Measurements from ENCODE around the gene FAR2. TPM values are rescaled to one million over a fixed set of nuclear protein-coding genes. Genes with fewer than 3 reads are reported as not detected.

Gene FAR2
- total and polyA plus RNA-seq, 2 donors (not counting 3 experiments of a cell fraction or from before 2014, with no cell fraction given), result 32.3 to 61.7 TPM

- Histone ChIP-seq H3K27ac (ENCODE audit: insufficient read depth, low read depth, low read length) (no peak overlapping the region), H2AFZ (ENCODE audit: low read depth, low read length) (no peak overlapping the region), H3K79me2 (ENCODE audit: control insufficient read depth, insufficient read depth, low read length) (peaks cover 3% of the 10 kb centered on the region), H3K36me3 (ENCODE audit: control insufficient read depth in 2 of 2, extremely low read depth in 1 of 2, insufficient read depth in 2 of 2, low read length in 2 of 2) (no peaks in the 10 kb centered on the region), H4K20me1 (replicated peaks; ENCODE audit: control insufficient read depth, extremely low read depth, insufficient read depth, low read length) (no peaks in the 10 kb centered on the region), H3K4me1 (ENCODE audit: control insufficient read depth, extremely low read depth, insufficient read depth, low read length) (no peaks in the 10 kb centered on the region), H3K27me3 (ENCODE audit: control insufficient read depth in 2 of 2, insufficient read depth in 2 of 2, low read length in 2 of 2) (no peaks in the 10 kb centered on the region), H3K9ac (replicated peaks; ENCODE audit: extremely low read depth, insufficient read depth, low read length) (no peak overlapping the region), H3K9me3 (replicated peaks; ENCODE audit: control insufficient read depth, insufficient read depth, low read length) (no peaks in the 10 kb centered on the region), H3K9me1 (replicated peaks; ENCODE audit: control insufficient read depth, extremely low read depth, insufficient read depth, low read length) (no peaks in the 10 kb centered on the region), H3K4me2 (ENCODE audit: insufficient read depth, low read length) (no peak overlapping the region), H3K4me3 (replicated peaks in 1 of 3; ENCODE audit: insufficient read depth in 1 of 3, low read depth in 1 of 3, low read length in 3 of 3) (no peak overlapping the region)
- CTCF ChIA-PET, result no interaction called here
- dilution Hi-C loops (cut with MboI; ENCODE audit: extremely low pct_ligation_motif_present, low sequenced_read_pairs) (no loop called here), intact Hi-C loops (cut with micrococcal nuclease) (no loop called here)
- BruUV-seq (replicated peaks), result no TSS peak
- DNase-seq (ENCODE audit: low read depth, low spot score) (no peak), FAIRE-seq (no peak)
- POLR2A ChIA-PET, result no interaction called here
- TF ChIP-seq POLR2AphosphoS5 (IDR thresholded peaks at IDR 0.05; ENCODE audit: insufficient read depth, low read depth, low read length) (no peak), FOS (IDR thresholded peaks at IDR 0.05; ENCODE audit: borderline replicate concordance, insufficient read depth, low read length) (no peak), JUN (IDR thresholded peaks at IDR 0.05; ENCODE audit: borderline replicate concordance, insufficient read depth, insufficient read length, low read depth) (no peak), MYC (IDR thresholded peaks at IDR 0.05; ENCODE audit: low read depth, low read length) (no peak), CTCF (IDR thresholded peaks at IDR 0.05; ENCODE audit: extremely low read depth in 1 of 2, insufficient read depth in 1 of 2, low read depth in 1 of 2, low read length in 2 of 2) (no peak), MAX (IDR thresholded peaks at IDR 0.05; ENCODE audit: insufficient read depth, insufficient read length) (no peak), GATA2 (IDR thresholded peaks at IDR 0.05; ENCODE audit: insufficient read depth, insufficient read length, low read depth, low read length) (no peak)
Measured at GRCh38 chr12:29222200-29222599, 73.1 kb downstream of the FAR2 start.

Data from endothelial cell of umbilical vein (primary cell).